Chondrocyte (in vitro differentiated cells): ENCODE data around the gene PWWP2B. TPM values are rescaled to one million over a fixed set of nuclear protein-coding genes. Genes with fewer than 3 reads are reported as not detected.

ENCODE experiments used
- DNase-seq: peaks from one replicate; pipeline ENCODE4 v3.0.0; 2021; ENCODE audit warnings: mixed read lengths, low spot score
- H3K27ac Mint-ChIP-seq: one replicate; pipeline ENCODE4 v1.8.0; 2021; ENCODE audit warnings: mild to moderate bottlenecking, moderate library complexity, mixed read lengths; ENCODE audit not compliant: unreplicated experiment
- H3K27me3 Mint-ChIP-seq: 2 replicates; pipeline ENCODE4 v1.8.0; 2021; ENCODE audit warnings: low read depth, mixed read lengths
- H3K36me3 Mint-ChIP-seq: 2 replicates; pipeline ENCODE4 v1.8.0; 2021; ENCODE audit warnings: low read depth, mixed read lengths
- H3K4me1 Mint-ChIP-seq: 2 replicates; pipeline ENCODE4 v1.8.0; 2021; ENCODE audit warnings: low read depth, mild to moderate bottlenecking, mixed read lengths
- H3K4me3 Mint-ChIP-seq: one replicate; pipeline ENCODE4 v1.8.0; 2021; ENCODE audit warnings: mild to moderate bottlenecking, moderate library complexity, mixed read lengths; ENCODE audit not compliant: unreplicated experiment
- H3K9me3 Mint-ChIP-seq: 2 replicates; pipeline ENCODE4 v1.8.0; 2021; ENCODE audit warnings: low read depth, mixed read lengths
- total RNA-seq: library from RNA; stranded (reverse); gene quantifications from 3 replicates; pipeline ENCODE4 v1.2.1, GENCODE V29; 2021
- TF ChIP-seq, protein P1 (sequence below): fragments of 200-600 bp; sonication (generic); IDR thresholded peaks from 2 replicates; pipeline ENCODE4 v1.5.0; 2021; ENCODE audit warnings: antibody characterized with exemption, mild to moderate bottlenecking, moderate library complexity

PWWP2B gene
- total RNA-seq, 1 donor from 2014 or later: 13.2 TPM

- DNase-seq: no peak
- no peak overlapping the region for H3K4me3 Mint-ChIP-seq
- H3K27ac Mint-ChIP-seq: peak overlapping the region; percentile 92
- H3K9me3 Mint-ChIP-seq: no peaks in the 10 kb centered on the region
- H3K36me3 Mint-ChIP-seq: no peaks in the 10 kb centered on the region
- H3K27me3 Mint-ChIP-seq: no peaks in the 10 kb centered on the region
- TF ChIP-seq, protein P1, sequence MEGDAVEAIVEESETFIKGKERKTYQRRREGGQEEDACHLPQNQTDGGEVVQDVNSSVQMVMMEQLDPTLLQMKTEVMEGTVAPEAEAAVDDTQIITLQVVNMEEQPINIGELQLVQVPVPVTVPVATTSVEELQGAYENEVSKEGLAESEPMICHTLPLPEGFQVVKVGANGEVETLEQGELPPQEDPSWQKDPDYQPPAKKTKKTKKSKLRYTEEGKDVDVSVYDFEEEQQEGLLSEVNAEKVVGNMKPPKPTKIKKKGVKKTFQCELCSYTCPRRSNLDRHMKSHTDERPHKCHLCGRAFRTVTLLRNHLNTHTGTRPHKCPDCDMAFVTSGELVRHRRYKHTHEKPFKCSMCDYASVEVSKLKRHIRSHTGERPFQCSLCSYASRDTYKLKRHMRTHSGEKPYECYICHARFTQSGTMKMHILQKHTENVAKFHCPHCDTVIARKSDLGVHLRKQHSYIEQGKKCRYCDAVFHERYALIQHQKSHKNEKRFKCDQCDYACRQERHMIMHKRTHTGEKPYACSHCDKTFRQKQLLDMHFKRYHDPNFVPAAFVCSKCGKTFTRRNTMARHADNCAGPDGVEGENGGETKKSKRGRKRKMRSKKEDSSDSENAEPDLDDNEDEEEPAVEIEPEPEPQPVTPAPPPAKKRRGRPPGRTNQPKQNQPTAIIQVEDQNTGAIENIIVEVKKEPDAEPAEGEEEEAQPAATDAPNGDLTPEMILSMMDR: no peak
- H3K4me1 Mint-ChIP-seq: peaks cover 36% of the 10 kb centered on the region
Observed at GRCh38 chr10:132448248-132448731, 51.3 kb downstream of the PWWP2B start.

- TF ChIP-seq, protein P1: no peak
- H3K4me3 Mint-ChIP-seq: no peak overlapping the region
- no peak overlapping the region for H3K27ac Mint-ChIP-seq
- H3K27me3 Mint-ChIP-seq: no peaks in the 10 kb centered on the region
- DNase-seq: peak; percentile 74
- H3K36me3 Mint-ChIP-seq: no peaks in the 10 kb centered on the region
- peaks cover 35% of the 10 kb centered on the region for H3K4me1 Mint-ChIP-seq
- H3K9me3 Mint-ChIP-seq: no peaks in the 10 kb centered on the region
Observed at GRCh38 chr10:132449051-132449810, 52.2 kb downstream of the PWWP2B start.

DNA sequence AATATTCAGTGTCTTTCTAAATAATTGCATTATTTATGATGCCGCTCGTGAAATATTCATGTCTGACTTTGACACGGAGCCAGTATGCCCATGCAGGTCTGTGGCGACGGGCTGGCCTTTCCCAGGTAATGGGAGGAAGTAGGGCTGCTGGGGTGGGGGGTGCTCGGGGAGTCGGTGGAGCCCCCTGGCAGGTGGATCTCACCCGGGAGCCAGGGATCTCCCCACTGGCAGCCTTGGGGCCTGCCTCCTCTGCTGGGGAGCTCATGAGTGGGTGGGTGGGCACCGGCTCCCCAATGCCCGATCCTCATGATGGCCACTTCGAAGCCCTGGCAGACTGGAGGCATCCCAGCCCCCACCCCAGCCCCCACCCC, 52.8 kb downstream of the PWWP2B start:
- Mint-ChIP-seq H3K9me3 (no peaks in the 10 kb centered on the region), H3K4me3 (no peak overlapping the region), H3K4me1 (peaks cover 32% of the 10 kb centered on the region), H3K27ac (no peak overlapping the region), H3K36me3 (no peaks in the 10 kb centered on the region), H3K27me3 (no peaks in the 10 kb centered on the region)
- TF ChIP-seq, protein P1: no peak
- peak; percentile 63 for DNase-seq

DNA sequence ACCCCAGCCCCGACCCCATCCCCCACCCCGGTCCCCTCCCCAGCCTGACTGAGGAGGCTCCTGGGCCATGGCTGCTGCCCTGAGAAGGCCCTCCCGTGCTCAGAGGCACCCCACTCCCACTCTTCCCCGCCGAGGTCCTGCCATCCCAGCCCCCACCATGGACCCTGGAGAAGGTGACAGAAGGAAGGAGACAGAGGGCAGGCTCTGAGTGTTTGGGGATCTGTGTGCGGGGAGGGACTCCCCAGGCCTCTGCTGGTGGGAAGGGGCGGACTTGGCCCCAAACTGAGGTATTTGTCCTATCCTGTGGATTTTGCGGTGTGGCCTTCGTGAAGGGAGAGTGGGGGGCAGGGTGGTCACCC, 53.4 kb downstream of the PWWP2B start:
- Mint-ChIP-seq H3K4me3 (no peak overlapping the region), H3K4me1 (peaks cover 26% of the 10 kb centered on the region), H3K27me3 (no peaks in the 10 kb centered on the region), H3K27ac (no peak overlapping the region), H3K9me3 (no peaks in the 10 kb centered on the region), H3K36me3 (no peaks in the 10 kb centered on the region)
- no peak for DNase-seq
- TF ChIP-seq, protein P1: no peak

GRCh38 chr10:132450825-132451505, 54.0 kb downstream of the PWWP2B start:
- Mint-ChIP-seq H3K9me3 (no peaks in the 10 kb centered on the region), H3K36me3 (no peaks in the 10 kb centered on the region), H3K4me3 (no peak overlapping the region), H3K4me1 (peaks cover 23% of the 10 kb centered on the region), H3K27me3 (no peaks in the 10 kb centered on the region), H3K27ac (no peak overlapping the region)
- TF ChIP-seq, protein P1: no peak
- peak; percentile 76 for DNase-seq
